ENCODE data around the gene GAK. TPM values are rescaled to one million over a fixed set of nuclear protein-coding genes. Genes with fewer than 3 reads are reported as not detected.
A peak's percentile ranks its signal among the peaks of the same experiment; 100 is the strongest.

GAK gene
- total RNA-seq, 2 donors from 2014 or later: 104 to 121 TPM

GRCh38 chr4:825971-826330, 106.2 kb downstream of the GAK start, which contains the start of gene CPLX1:
TSS of gene CPLX1 (minus strand) at chr4:826129. CDS start at chr4:824522, 1,607 bp downstream.
- no peaks in the 10 kb centered on the region for H3K36me3 Mint-ChIP-seq (ENCODE audit: low read depth)
- no peaks in the 10 kb centered on the region for H3K9me3 ChIP-seq (ENCODE audit: control insufficient read depth, low read length)
- H3K4me3 ChIP-seq (ENCODE audit: low read length): no peak within 1 kb of the TSS
- no peak within 1 kb of the TSS for H3K27ac ChIP-seq (ENCODE audit: low read depth, low read length)
- H3K4me1 Mint-ChIP-seq: peaks cover 2% of the 10 kb centered on the region
- no peaks in the 10 kb centered on the region for H3K9me3 Mint-ChIP-seq
- no peak within 1 kb of the TSS for H3K27ac Mint-ChIP-seq
- peak; percentile 76 for DNase-seq
- H3K9ac ChIP-seq (ENCODE audit: extremely low read depth, low read length, poor library complexity, severe bottlenecking): no peak within 1 kb of the TSS
- TF ChIP-seq CTCF (conservative IDR thresholded peaks at IDR 0.05): no peak
- H3K27me3 Mint-ChIP-seq (ENCODE audit: insufficient read depth): peaks cover 70% of the 10 kb centered on the region
- peaks cover 69% of the 10 kb centered on the region for H3K27me3 ChIP-seq (ENCODE audit: control insufficient read depth, insufficient read depth, low read length, poor library complexity, severe bottlenecking)
- 0% methylated on average over 3 to 34 of the region's 61 CpGs for WGBS, 2 experiments (ENCODE audit: insufficient coverage in 1 of 2, insufficient read length in 1 of 2)
- H3K4me3 Mint-ChIP-seq: peak within 1 kb of the TSS; percentile 41
- peaks cover 2% of the 10 kb centered on the region for H3K4me1 ChIP-seq (ENCODE audit: control insufficient read depth, insufficient read depth, low read length)
- H3K36me3 ChIP-seq (ENCODE audit: control insufficient read depth, insufficient read depth, low read length): no peaks in the 10 kb centered on the region

GRCh38 chr4:825063-825970, 106.8 kb downstream of the GAK start:
- peak; percentile 79 for DNase-seq
- peak overlapping the region; percentile 11 for H3K4me3 Mint-ChIP-seq

GRCh38 chr4:824461-825062, 107.6 kb downstream of the GAK start:
- no peak overlapping the region for H3K27ac Mint-ChIP-seq
- 20 to 23% methylated on average over 1 to 23 of the region's 23 CpGs for WGBS, 2 experiments (ENCODE audit: insufficient coverage in 1 of 2, insufficient read length in 1 of 2)
- no peak overlapping the region for H3K4me3 ChIP-seq (ENCODE audit: low read length)
- H3K9me3 ChIP-seq (ENCODE audit: control insufficient read depth, low read length): no peaks in the 10 kb centered on the region
- TF ChIP-seq CTCF (conservative IDR thresholded peaks at IDR 0.05): no peak
- H3K27ac ChIP-seq (ENCODE audit: low read depth, low read length): no peak overlapping the region
- H3K4me1 Mint-ChIP-seq: no peaks in the 10 kb centered on the region
- H3K27me3 ChIP-seq (ENCODE audit: control insufficient read depth, insufficient read depth, low read length, poor library complexity, severe bottlenecking): peaks cover 80% of the 10 kb centered on the region
- peaks cover 80% of the 10 kb centered on the region for H3K27me3 Mint-ChIP-seq (ENCODE audit: insufficient read depth)
- peaks cover 2% of the 10 kb centered on the region for H3K4me1 ChIP-seq (ENCODE audit: control insufficient read depth, insufficient read depth, low read length)
- peak overlapping the region; percentile 11 for H3K4me3 Mint-ChIP-seq
- peak; percentile 56 for DNase-seq
- H3K9me3 Mint-ChIP-seq: no peaks in the 10 kb centered on the region
- no peaks in the 10 kb centered on the region for H3K36me3 Mint-ChIP-seq (ENCODE audit: low read depth)
- H3K9ac ChIP-seq (ENCODE audit: extremely low read depth, low read length, poor library complexity, severe bottlenecking): no peak overlapping the region
- H3K36me3 ChIP-seq (ENCODE audit: control insufficient read depth, insufficient read depth, low read length): no peaks in the 10 kb centered on the region

More at GRCh38 chr4:825063-825970, 106.8 kb downstream of the GAK start:
- no peaks in the 10 kb centered on the region for H3K36me3 Mint-ChIP-seq (ENCODE audit: low read depth)
- Histone ChIP-seq H3K27me3 (ENCODE audit: control insufficient read depth, insufficient read depth, low read length, poor library complexity, severe bottlenecking) (peaks cover 73% of the 10 kb centered on the region), H3K27ac (ENCODE audit: low read depth, low read length) (no peak overlapping the region), H3K9me3 (ENCODE audit: control insufficient read depth, low read length) (no peaks in the 10 kb centered on the region), H3K4me1 (ENCODE audit: control insufficient read depth, insufficient read depth, low read length) (peaks cover 2% of the 10 kb centered on the region), H3K36me3 (ENCODE audit: control insufficient read depth, insufficient read depth, low read length) (no peaks in the 10 kb centered on the region), H3K4me3 (ENCODE audit: low read length) (no peak overlapping the region), H3K9ac (ENCODE audit: extremely low read depth, low read length, poor library complexity, severe bottlenecking) (no peak overlapping the region)
- TF ChIP-seq CTCF (conservative IDR thresholded peaks at IDR 0.05): no peak
- H3K27me3 Mint-ChIP-seq (ENCODE audit: insufficient read depth): peaks cover 73% of the 10 kb centered on the region
- peaks cover 1% of the 10 kb centered on the region for H3K4me1 Mint-ChIP-seq
- 7% methylated on average over 35 to 94 of the region's 94 CpGs for whole genome bisulfite sequencing, 2 experiments (ENCODE audit: insufficient coverage in 1 of 2, insufficient read length in 1 of 2)
- no peak overlapping the region for H3K27ac Mint-ChIP-seq
- no peaks in the 10 kb centered on the region for H3K9me3 Mint-ChIP-seq
